ENCODE data around the gene LRRC4C.

DNA sequence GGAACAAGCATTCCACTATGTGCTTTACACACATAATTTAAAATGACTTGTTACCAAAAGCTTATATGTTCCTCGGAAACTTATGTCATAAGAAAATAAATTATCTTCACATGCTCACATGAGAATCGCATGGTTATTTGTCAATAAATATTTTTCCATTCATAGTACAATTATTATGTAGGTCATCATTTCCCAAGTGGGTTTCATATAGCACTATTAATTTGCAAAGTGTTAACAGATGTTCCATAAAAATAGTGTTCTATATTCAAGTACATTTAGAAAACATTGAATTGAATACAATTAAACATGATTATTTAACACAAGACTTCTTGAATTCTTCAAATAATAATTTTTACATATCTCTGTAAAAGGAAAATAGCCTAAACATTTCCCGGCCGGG lies 23.9 kb downstream of the LRRC4C start:
- TF ChIP-seq CTCF (IDR thresholded peaks at IDR 0.05) (no peak), POLR2A (IDR thresholded peaks at IDR 0.05) (no peak)

Data from heart left ventricle (tissue), 13 donors.